ENCODE data around the gene BCL2.
"Not testable (repeated sequence)": the region's sequence is repeated elsewhere in the genome, so short reads cannot be mapped to it uniquely, and the experiment has no call there.

BCL2 gene

GRCh38 chr18:63236921-63237846 is 82.4 kb downstream of the BCL2 start:
- TF ChIP-seq CTCF (conservative IDR thresholded peaks at IDR 0.05; ENCODE audit: low read depth, low read length): no peak
- peaks cover 6% of the 10 kb centered on the region; the same call in 1 of the 2 replicates for H3K79me2 ChIP-seq (ENCODE audit: insufficient read depth, low read depth)
- no peak overlapping the region for H3K4me3 ChIP-seq (IDR thresholded peaks at IDR 0.05; ENCODE audit: insufficient read depth, low read depth, low read length)
- no peak overlapping the region for H3K27ac ChIP-seq
- H3K36me3 ChIP-seq (ENCODE audit: insufficient read depth): no peaks in the 10 kb centered on the region
- H4K20me1 ChIP-seq (ENCODE audit: insufficient read depth): no peaks in the 10 kb centered on the region
- H3K4me2 ChIP-seq: no peak overlapping the region
- peaks cover 12% of the 10 kb centered on the region for H3K4me1 ChIP-seq (ENCODE audit: low read depth, poor library complexity, severe bottlenecking)
- no peaks in the 10 kb centered on the region for H3K27me3 ChIP-seq (ENCODE audit: insufficient read depth, low read depth)
- H2AFZ ChIP-seq (ENCODE audit: low read depth): no peak overlapping the region
- H3K9ac ChIP-seq: no peak overlapping the region

- Histone ChIP-seq H3K36me3 (ENCODE audit: insufficient read depth) (no peaks in the 10 kb centered on the region), H3K4me3 (IDR thresholded peaks at IDR 0.05; ENCODE audit: insufficient read depth, low read depth, low read length) (no peak overlapping the region), H3K9ac (no peak overlapping the region), H3K27me3 (ENCODE audit: insufficient read depth, low read depth) (no peaks in the 10 kb centered on the region), H3K4me1 (ENCODE audit: low read depth, poor library complexity, severe bottlenecking) (peaks cover 12% of the 10 kb centered on the region), H3K27ac (no peak overlapping the region), H2AFZ (ENCODE audit: low read depth) (no peak overlapping the region), H3K79me2 (ENCODE audit: insufficient read depth, low read depth) (peaks cover 14% of the 10 kb centered on the region; the same call in 1 of the 2 replicates), H3K4me2 (no peak overlapping the region), H4K20me1 (ENCODE audit: insufficient read depth) (no peaks in the 10 kb centered on the region)
- TF ChIP-seq CTCF (conservative IDR thresholded peaks at IDR 0.05; ENCODE audit: low read depth, low read length): no peak
These were observed 83.2 kb downstream of the BCL2 start for GRCh38 chr18:63236406-63236805.

DNA sequence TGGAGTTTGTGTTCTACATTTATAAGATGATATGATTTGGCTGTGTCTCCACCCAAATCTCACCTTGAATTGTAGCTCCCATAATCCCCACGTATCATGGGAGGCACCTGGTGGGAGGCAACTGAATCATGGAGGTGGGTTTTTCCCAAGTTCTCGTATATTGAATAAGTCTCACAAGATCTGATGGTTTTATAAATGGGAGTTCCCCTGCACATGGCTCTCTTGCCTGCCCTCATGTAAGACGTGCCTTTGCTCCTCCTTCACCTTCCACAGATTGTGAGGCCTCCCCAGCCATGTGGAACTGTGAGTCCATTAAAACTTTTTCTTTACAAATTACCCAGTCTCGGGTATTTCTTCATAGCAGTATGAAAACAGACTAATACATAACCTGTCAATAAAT is 83.6 kb downstream of the BCL2 start:
- H3K27me3 ChIP-seq (ENCODE audit: insufficient read depth, low read depth); H4K20me1 ChIP-seq (ENCODE audit: insufficient read depth); H3K4me2 ChIP-seq; H2AFZ ChIP-seq (ENCODE audit: low read depth); H3K9ac ChIP-seq; H3K4me3 ChIP-seq (IDR thresholded peaks at IDR 0.05; ENCODE audit: insufficient read depth, low read depth, low read length); H3K36me3 ChIP-seq (ENCODE audit: insufficient read depth); H3K27ac ChIP-seq: not testable (repeated sequence)
- peaks cover 15% of the 10 kb centered on the region for H3K4me1 ChIP-seq (ENCODE audit: low read depth, poor library complexity, severe bottlenecking)
- peaks cover 15% of the 10 kb centered on the region; the same call in 1 of the 2 replicates for H3K79me2 ChIP-seq (ENCODE audit: insufficient read depth, low read depth)

DNA sequence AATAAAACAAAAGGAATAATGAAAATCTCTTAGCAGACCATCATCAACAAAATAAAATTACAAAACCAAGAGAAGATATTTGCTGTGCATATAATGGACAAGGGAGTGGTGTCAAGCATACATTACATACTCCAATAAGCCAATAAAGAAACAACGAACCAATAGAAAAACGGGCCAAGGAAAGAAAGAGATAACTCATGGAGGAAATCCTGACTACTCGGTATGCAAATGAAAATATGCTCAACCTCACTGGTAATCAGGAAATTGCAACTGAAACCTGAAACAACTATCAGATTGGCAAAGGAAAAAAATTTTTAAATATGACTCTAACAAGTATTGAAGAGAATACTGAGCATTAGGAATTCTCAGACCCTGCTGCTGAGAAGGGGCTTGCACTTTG is 84.7 kb downstream of the BCL2 start:
- Histone ChIP-seq H3K4me2 (peak overlapping the region; percentile 17; the same call in 1 of the 2 replicates), H3K27ac (no peak overlapping the region), H3K4me3 (IDR thresholded peaks at IDR 0.05; ENCODE audit: insufficient read depth, low read depth, low read length) (no peak overlapping the region), H4K20me1 (ENCODE audit: insufficient read depth) (no peaks in the 10 kb centered on the region), H3K4me1 (ENCODE audit: low read depth, poor library complexity, severe bottlenecking) (peaks cover 26% of the 10 kb centered on the region), H2AFZ (ENCODE audit: low read depth) (no peak overlapping the region), H3K36me3 (ENCODE audit: insufficient read depth) (no peaks in the 10 kb centered on the region), H3K79me2 (ENCODE audit: insufficient read depth, low read depth) (peaks cover 19% of the 10 kb centered on the region; the same call in 1 of the 2 replicates), H3K9ac (no peak overlapping the region), H3K27me3 (ENCODE audit: insufficient read depth, low read depth) (no peaks in the 10 kb centered on the region)
- no peak for TF ChIP-seq CTCF (conservative IDR thresholded peaks at IDR 0.05; ENCODE audit: low read depth, low read length)

GRCh38 chr18:63234432-63234831 is 85.1 kb downstream of the BCL2 start:
- no peak for TF ChIP-seq CTCF (conservative IDR thresholded peaks at IDR 0.05; ENCODE audit: low read depth, low read length)
- H3K27ac ChIP-seq: no peak overlapping the region

More at GRCh38 chr18:63234432-63234831, 85.1 kb downstream of the BCL2 start:
- no peak overlapping the region for H3K4me3 ChIP-seq (IDR thresholded peaks at IDR 0.05; ENCODE audit: insufficient read depth, low read depth, low read length)
- H3K79me2 ChIP-seq (ENCODE audit: insufficient read depth, low read depth): peaks cover 19% of the 10 kb centered on the region; the same call in 1 of the 2 replicates
- H3K36me3 ChIP-seq (ENCODE audit: insufficient read depth): no peaks in the 10 kb centered on the region
- peak overlapping the region; percentile 17; the same call in 1 of the 2 replicates for H3K4me2 ChIP-seq
- H3K27me3 ChIP-seq (ENCODE audit: insufficient read depth, low read depth): no peaks in the 10 kb centered on the region
- peaks cover 30% of the 10 kb centered on the region for H3K4me1 ChIP-seq (ENCODE audit: low read depth, poor library complexity, severe bottlenecking)
- no peaks in the 10 kb centered on the region for H4K20me1 ChIP-seq (ENCODE audit: insufficient read depth)
- no peak overlapping the region for H2AFZ ChIP-seq (ENCODE audit: low read depth)
- no peak overlapping the region for H3K9ac ChIP-seq

Measured in KMS-11 (cell line).